ENCODE results near the gene TCEAL3. TPM values are rescaled to one million over a fixed set of nuclear protein-coding genes. Genes with fewer than 3 reads are reported as not detected.
"Not testable (repeated sequence)": the region's sequence is repeated elsewhere in the genome, so short reads cannot be mapped to it uniquely, and the experiment has no call there.

The TCEAL3 gene
- total RNA-seq, 2 donors from 2014 or later: 5.2 to 7.6 TPM

GRCh38 chrX:103631145-103631544, 23.4 kb downstream of the TCEAL3 start:
- ATAC-seq (no peak), DNase-seq (no peak)
- no peak overlapping the region for H3K4me3 Mint-ChIP-seq
- peaks cover 13% of the 10 kb centered on the region for H3K4me1 Mint-ChIP-seq
- H3K27me3 Mint-ChIP-seq: no peaks in the 10 kb centered on the region
- no peaks in the 10 kb centered on the region for H3K9me3 ChIP-seq (ENCODE audit: control insufficient read depth, low read length, poor library complexity, severe bottlenecking)
- H3K36me3 Mint-ChIP-seq (ENCODE audit: low read depth): no peaks in the 10 kb centered on the region
- H3K27ac Mint-ChIP-seq: no peak overlapping the region

GRCh38 chrX:103635436-103635835, 27.7 kb downstream of the TCEAL3 start:
- peaks cover 4% of the 10 kb centered on the region for H3K27me3 Mint-ChIP-seq
- H3K4me3 Mint-ChIP-seq: no peak overlapping the region
- no peak for DNase-seq
- H3K9me3 ChIP-seq (ENCODE audit: control insufficient read depth, low read length, poor library complexity, severe bottlenecking): no peaks in the 10 kb centered on the region
- no peaks in the 10 kb centered on the region for H3K36me3 Mint-ChIP-seq (ENCODE audit: low read depth)
- H3K27ac Mint-ChIP-seq: no peak overlapping the region
- no peak for ATAC-seq
- H3K4me1 Mint-ChIP-seq: no peaks in the 10 kb centered on the region

GRCh38 chrX:103637604-103638338, 30.0 kb downstream of the TCEAL3 start:
- no peak overlapping the region for H3K27ac Mint-ChIP-seq

GRCh38 chrX:103638479-103639346, 30.9 kb downstream of the TCEAL3 start:
- H3K4me1 Mint-ChIP-seq; H3K36me3 Mint-ChIP-seq (ENCODE audit: low read depth); DNase-seq; H3K27me3 Mint-ChIP-seq; H3K9me3 ChIP-seq (ENCODE audit: control insufficient read depth, low read length, poor library complexity, severe bottlenecking); ATAC-seq; H3K4me3 Mint-ChIP-seq; H3K27ac Mint-ChIP-seq: not testable (repeated sequence)

More at GRCh38 chrX:103637604-103638338, 30.0 kb downstream of the TCEAL3 start:
- ATAC-seq (no peak), DNase-seq (no peak)
- Mint-ChIP-seq H3K36me3 (ENCODE audit: low read depth) (no peaks in the 10 kb centered on the region), H3K4me1 (no peaks in the 10 kb centered on the region), H3K27me3 (peaks cover 4% of the 10 kb centered on the region), H3K4me3 (no peak overlapping the region)
- H3K9me3 ChIP-seq (ENCODE audit: control insufficient read depth, low read length, poor library complexity, severe bottlenecking): no peaks in the 10 kb centered on the region

- DNase-seq (no peak), ATAC-seq (no peak)
- no peaks in the 10 kb centered on the region for H3K4me1 Mint-ChIP-seq
- H3K4me3 Mint-ChIP-seq: no peak overlapping the region
- H3K36me3 Mint-ChIP-seq (ENCODE audit: low read depth): no peaks in the 10 kb centered on the region
- peaks cover 4% of the 10 kb centered on the region for H3K27me3 Mint-ChIP-seq
- H3K27ac Mint-ChIP-seq: no peak overlapping the region
- H3K9me3 ChIP-seq (ENCODE audit: control insufficient read depth, low read length, poor library complexity, severe bottlenecking): no peaks in the 10 kb centered on the region
These were observed 32.8 kb downstream of the TCEAL3 start for GRCh38 chrX:103640401-103641155.

GRCh38 chrX:103644125-103644524, 36.4 kb downstream of the TCEAL3 start:
- H3K9me3 ChIP-seq (ENCODE audit: control insufficient read depth, low read length, poor library complexity, severe bottlenecking): no peaks in the 10 kb centered on the region
- H3K27ac Mint-ChIP-seq: no peak overlapping the region
- H3K4me3 Mint-ChIP-seq: no peak overlapping the region
- no peak for ATAC-seq
- no peaks in the 10 kb centered on the region for H3K4me1 Mint-ChIP-seq
- peaks cover 4% of the 10 kb centered on the region for H3K27me3 Mint-ChIP-seq
- no peak for DNase-seq
- no peaks in the 10 kb centered on the region for H3K36me3 Mint-ChIP-seq (ENCODE audit: low read depth)

GRCh38 chrX:103647630-103648029, 39.9 kb downstream of the TCEAL3 start:
- ATAC-seq: no peak
- H3K36me3 Mint-ChIP-seq (ENCODE audit: low read depth): no peaks in the 10 kb centered on the region
- no peak for DNase-seq

GRCh38 chrX:103651151-103651773, 43.5 kb downstream of the TCEAL3 start:
- Mint-ChIP-seq H3K36me3 (ENCODE audit: low read depth) (no peaks in the 10 kb centered on the region), H3K4me1 (no peaks in the 10 kb centered on the region), H3K4me3 (no peak overlapping the region), H3K27me3 (no peaks in the 10 kb centered on the region), H3K27ac (no peak overlapping the region)
- H3K9me3 ChIP-seq (ENCODE audit: control insufficient read depth, low read length, poor library complexity, severe bottlenecking): no peaks in the 10 kb centered on the region
- no peak for ATAC-seq
- DNase-seq: no peak

More at GRCh38 chrX:103647630-103648029, 39.9 kb downstream of the TCEAL3 start:
- Mint-ChIP-seq H3K27me3 (no peaks in the 10 kb centered on the region), H3K4me1 (no peaks in the 10 kb centered on the region), H3K27ac (no peak overlapping the region), H3K4me3 (no peak overlapping the region)
- H3K9me3 ChIP-seq (ENCODE audit: control insufficient read depth, low read length, poor library complexity, severe bottlenecking): no peaks in the 10 kb centered on the region

- DNase-seq; H3K36me3 Mint-ChIP-seq (ENCODE audit: low read depth); H3K4me3 Mint-ChIP-seq; ATAC-seq; H3K9me3 ChIP-seq (ENCODE audit: control insufficient read depth, low read length, poor library complexity, severe bottlenecking); H3K27ac Mint-ChIP-seq; H3K27me3 Mint-ChIP-seq; H3K4me1 Mint-ChIP-seq: not testable (repeated sequence)
These were observed 47.7 kb downstream of the TCEAL3 start for GRCh38 chrX:103655230-103656000.

- Mint-ChIP-seq H3K36me3 (ENCODE audit: low read depth) (no peaks in the 10 kb centered on the region), H3K27ac (no peak overlapping the region), H3K4me1 (no peaks in the 10 kb centered on the region), H3K4me3 (no peak overlapping the region), H3K27me3 (no peaks in the 10 kb centered on the region)
- H3K9me3 ChIP-seq (ENCODE audit: control insufficient read depth, low read length, poor library complexity, severe bottlenecking): no peaks in the 10 kb centered on the region
- ATAC-seq (no peak), DNase-seq (no peak)
These were observed 48.9 kb downstream of the TCEAL3 start for GRCh38 chrX:103656617-103657016.

GRCh38 chrX:103657066-103657465, 49.3 kb downstream of the TCEAL3 start:
- not testable (repeated sequence) for H3K27me3 Mint-ChIP-seq; H3K36me3 Mint-ChIP-seq (ENCODE audit: low read depth); DNase-seq; H3K9me3 ChIP-seq (ENCODE audit: control insufficient read depth, low read length, poor library complexity, severe bottlenecking); ATAC-seq; H3K4me3 Mint-ChIP-seq; H3K4me1 Mint-ChIP-seq; H3K27ac Mint-ChIP-seq

GRCh38 chrX:103658681-103659433, 51.1 kb downstream of the TCEAL3 start:
- ATAC-seq (no peak), DNase-seq (no peak)
- peaks cover 2% of the 10 kb centered on the region for H3K4me1 Mint-ChIP-seq
- H3K36me3 Mint-ChIP-seq (ENCODE audit: low read depth): no peaks in the 10 kb centered on the region
- no peak overlapping the region for H3K4me3 Mint-ChIP-seq
- peaks cover 2% of the 10 kb centered on the region for H3K27me3 Mint-ChIP-seq
- H3K27ac Mint-ChIP-seq: no peak overlapping the region
- H3K9me3 ChIP-seq (ENCODE audit: control insufficient read depth, low read length, poor library complexity, severe bottlenecking): no peaks in the 10 kb centered on the region

Measured in T-helper 17 cell (primary cell).